Measurements from ENCODE around the gene ECE2. TPM values are rescaled to one million over a fixed set of nuclear protein-coding genes. Genes with fewer than 3 reads are reported as not detected.

ECE2 gene
- total RNA-seq, 1 donor from 2014 or later: not detected

DNA sequence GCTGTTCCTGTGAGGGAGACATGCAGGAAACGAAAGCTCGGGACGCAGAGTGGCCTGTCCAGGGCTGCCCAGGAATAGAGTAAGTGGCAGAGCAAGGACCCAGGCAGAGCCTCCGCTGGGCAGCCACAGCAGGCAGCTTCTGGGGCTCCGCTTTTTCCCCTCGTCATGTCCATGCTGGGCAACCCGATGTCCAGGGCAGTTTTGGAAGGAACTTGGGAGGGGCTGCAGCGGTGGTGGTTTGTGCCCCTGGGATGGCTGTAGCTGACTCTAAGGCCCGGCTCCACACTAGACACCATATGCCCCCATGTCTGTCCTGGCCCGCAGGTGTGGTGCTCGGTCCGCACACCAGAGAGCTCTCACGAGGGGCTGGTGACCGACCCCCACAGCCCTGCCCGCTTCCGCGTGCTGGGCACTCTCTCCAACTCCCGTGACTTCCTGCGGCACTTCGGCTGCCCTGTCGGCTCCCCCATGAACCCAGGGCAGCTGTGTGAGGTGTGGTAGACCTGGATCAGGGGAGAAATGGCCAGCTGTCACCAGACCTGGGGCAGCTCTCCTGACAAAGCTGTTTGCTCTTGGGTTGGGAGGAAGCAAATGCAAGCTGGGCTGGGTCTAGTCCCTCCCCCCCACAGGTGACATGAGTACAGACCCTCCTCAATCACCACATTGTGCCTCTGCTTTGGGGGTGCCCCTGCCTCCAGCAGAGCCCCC, 16.1 kb downstream of the ECE2 start:
- Histone ChIP-seq H3K36me3 (no peaks in the 10 kb centered on the region), H3K4me3 (no peak overlapping the region), H3K4me1 (no peaks in the 10 kb centered on the region), H3K9me3 (no peaks in the 10 kb centered on the region), H3K27me3 (ENCODE audit: low read depth) (no peaks in the 10 kb centered on the region), H3K27ac (no peak overlapping the region)
- intact Hi-C loops (cut with DNase I): no loop called here
- DNase-seq (no peak), ATAC-seq (no peak)
- TF ChIP-seq, protein P1, sequence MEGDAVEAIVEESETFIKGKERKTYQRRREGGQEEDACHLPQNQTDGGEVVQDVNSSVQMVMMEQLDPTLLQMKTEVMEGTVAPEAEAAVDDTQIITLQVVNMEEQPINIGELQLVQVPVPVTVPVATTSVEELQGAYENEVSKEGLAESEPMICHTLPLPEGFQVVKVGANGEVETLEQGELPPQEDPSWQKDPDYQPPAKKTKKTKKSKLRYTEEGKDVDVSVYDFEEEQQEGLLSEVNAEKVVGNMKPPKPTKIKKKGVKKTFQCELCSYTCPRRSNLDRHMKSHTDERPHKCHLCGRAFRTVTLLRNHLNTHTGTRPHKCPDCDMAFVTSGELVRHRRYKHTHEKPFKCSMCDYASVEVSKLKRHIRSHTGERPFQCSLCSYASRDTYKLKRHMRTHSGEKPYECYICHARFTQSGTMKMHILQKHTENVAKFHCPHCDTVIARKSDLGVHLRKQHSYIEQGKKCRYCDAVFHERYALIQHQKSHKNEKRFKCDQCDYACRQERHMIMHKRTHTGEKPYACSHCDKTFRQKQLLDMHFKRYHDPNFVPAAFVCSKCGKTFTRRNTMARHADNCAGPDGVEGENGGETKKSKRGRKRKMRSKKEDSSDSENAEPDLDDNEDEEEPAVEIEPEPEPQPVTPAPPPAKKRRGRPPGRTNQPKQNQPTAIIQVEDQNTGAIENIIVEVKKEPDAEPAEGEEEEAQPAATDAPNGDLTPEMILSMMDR (IDR thresholded peaks at IDR 0.05): no peak

DNA sequence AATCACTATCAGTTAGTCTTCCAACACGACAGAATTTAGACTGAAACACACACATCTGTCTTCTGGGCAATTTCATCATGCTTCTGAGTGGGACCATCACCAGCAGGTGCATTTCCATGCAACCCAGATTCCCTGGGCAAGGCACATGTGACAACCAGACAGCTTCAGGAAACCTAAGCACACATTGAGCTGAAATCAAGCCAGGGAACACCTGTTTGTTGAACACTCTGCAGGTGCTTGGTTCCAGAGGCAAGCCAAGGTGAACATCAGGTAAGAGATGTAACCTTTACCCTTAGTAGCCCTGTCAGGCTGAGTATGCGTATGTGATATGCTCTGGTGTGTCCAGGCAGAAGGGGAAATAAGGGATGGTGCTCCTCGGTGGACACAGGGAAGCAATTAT, 19.9 kb downstream of the ECE2 start:
- peaks cover 14% of the 10 kb centered on the region for H3K4me1 ChIP-seq
- H3K4me3 ChIP-seq: no peak overlapping the region
- H3K36me3 ChIP-seq: peaks cover 6% of the 10 kb centered on the region
- TF ChIP-seq, protein P1 (IDR thresholded peaks at IDR 0.05): no peak
- H3K9me3 ChIP-seq: no peaks in the 10 kb centered on the region
- ATAC-seq: no peak
- no peak for DNase-seq
- no peak overlapping the region for H3K27ac ChIP-seq
- intact Hi-C loops (cut with DNase I): no loop called here
- H3K27me3 ChIP-seq (ENCODE audit: low read depth): no peaks in the 10 kb centered on the region

DNA sequence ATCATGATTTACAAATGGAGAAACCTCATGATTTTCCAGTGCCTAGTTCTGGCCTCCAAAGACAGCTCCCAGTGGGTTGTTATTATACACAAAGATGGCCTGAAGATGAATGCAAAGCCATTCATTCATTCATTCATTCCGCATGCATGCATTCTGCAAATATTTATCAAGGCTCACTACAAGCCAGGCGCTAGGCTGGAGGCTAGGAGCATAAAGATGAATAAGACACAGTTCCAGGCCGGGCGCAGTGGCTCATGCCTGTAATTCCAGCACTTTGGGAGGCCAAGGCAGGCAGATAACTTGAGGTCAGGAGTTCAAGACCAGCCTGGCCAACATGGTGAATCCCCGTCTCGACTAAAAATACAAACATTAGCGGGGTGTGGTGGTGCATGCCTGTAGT, 20.8 kb downstream of the ECE2 start:
- Histone ChIP-seq H3K4me1 (peaks cover 14% of the 10 kb centered on the region), H3K4me3 (no peak overlapping the region), H3K9me3 (no peaks in the 10 kb centered on the region), H3K27ac (no peak overlapping the region), H3K27me3 (ENCODE audit: low read depth) (no peaks in the 10 kb centered on the region), H3K36me3 (peaks cover 14% of the 10 kb centered on the region)
- TF ChIP-seq, protein P1 (IDR thresholded peaks at IDR 0.05): no peak
- ATAC-seq (no peak), DNase-seq (no peak)
- intact Hi-C loops (cut with DNase I): no loop called here

DNA sequence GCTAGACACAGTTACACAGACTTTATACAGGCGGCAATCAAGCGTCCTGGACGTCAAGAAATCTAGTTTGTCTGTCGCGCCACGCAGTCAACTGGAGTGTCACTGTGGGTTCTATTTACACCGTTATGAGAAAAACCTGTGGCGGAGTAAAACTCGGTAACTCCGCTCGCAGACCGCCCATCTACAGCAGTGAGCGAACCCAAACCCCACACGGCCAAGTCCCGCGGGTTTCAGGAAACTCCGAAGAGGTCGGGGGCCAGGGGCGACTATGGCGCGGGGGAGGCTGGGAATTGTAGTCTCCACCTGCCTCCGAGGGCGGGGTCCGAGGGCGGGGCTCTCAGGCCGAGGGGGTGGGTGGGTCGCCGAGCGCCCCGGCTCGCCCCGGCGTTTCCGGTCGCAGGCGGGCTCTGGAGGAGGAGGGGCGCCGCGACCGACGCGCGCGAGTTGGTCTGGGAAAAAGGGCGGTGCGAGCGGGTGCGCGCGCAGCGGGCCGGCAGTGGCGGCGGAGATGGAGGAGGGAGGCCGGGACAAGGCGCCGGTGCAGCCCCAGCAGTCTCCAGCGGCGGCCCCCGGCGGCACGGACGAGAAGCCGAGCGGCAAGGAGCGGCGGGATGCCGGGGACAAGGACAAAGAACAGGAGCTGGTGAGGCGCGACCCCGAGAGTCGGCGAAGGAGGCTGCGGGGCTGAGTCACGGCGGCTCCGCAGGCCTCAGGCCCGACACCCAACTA, 23.1 kb downstream of the ECE2 start, which contains the start of gene PSMD2:
Gene PSMD2, plus strand, starts transcription at position 483 of the 729 bp plus-strand sequence. Its CDS starts 26 bp downstream, at position 509.
- Histone ChIP-seq H3K4me3 (peak within 1 kb of the TSS; percentile 99), H3K9me3 (no peaks in the 10 kb centered on the region), H3K27ac (peak within 1 kb of the TSS; percentile 85), H3K36me3 (peaks cover 37% of the 10 kb centered on the region), H3K27me3 (ENCODE audit: low read depth) (no peaks in the 10 kb centered on the region), H3K4me1 (peaks cover 14% of the 10 kb centered on the region)
- intact Hi-C loops (cut with DNase I): no loop called here
- ATAC-seq (peak; percentile 99 to 100), DNase-seq (peak; percentile 98)
- TF ChIP-seq, protein P1 (IDR thresholded peaks at IDR 0.05): no peak

DNA sequence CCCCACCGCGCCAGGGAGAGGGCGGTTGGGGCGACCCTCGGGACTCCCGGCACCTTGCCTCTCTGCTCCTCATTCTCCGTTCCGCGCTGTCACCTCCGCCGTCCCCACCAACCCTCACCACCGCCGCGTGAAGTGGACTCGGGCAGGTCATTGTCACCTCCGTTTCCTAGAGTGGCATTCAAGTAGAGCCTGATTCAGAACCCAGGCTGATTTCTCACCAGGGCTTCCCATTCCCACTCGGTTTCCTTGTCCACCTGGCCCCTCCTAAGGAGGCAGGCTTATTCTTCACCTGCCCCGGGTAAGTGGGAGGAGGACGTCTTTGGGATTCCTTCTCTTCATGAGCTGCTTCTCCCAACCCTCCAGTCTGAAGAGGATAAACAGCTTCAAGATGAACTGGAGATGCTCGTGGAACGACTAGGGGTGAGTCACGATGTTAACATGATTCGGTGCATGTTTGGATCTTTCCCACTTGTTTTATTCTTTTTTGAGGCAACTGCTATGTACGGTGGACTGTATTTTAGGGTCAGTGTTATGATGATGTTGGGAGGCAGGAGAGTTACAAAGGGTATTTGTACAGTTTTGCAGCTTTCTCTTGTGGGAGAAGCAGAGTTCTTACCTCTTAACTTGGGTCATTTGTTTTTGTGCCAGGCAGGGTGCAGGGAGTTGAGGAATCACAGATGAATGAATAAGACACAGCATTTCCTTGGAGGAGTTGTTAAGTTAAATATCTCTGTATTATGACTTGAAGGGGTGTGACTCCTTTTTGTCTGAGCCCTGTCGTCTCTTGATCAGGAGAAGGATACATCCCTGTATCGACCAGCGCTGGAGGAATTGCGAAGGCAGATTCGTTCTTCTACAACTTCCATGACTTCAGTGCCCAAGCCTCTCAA, 23.9 kb downstream of the ECE2 start:
- H3K27ac ChIP-seq: peak overlapping the region; percentile 81
- peak overlapping the region; percentile 99 for H3K4me3 ChIP-seq
- H3K27me3 ChIP-seq (ENCODE audit: low read depth): no peaks in the 10 kb centered on the region
- ATAC-seq (peak in 1 of 2 donors; percentile 29), DNase-seq (no peak)
- peaks cover 14% of the 10 kb centered on the region for H3K4me1 ChIP-seq
- TF ChIP-seq, protein P1 (IDR thresholded peaks at IDR 0.05): no peak
- intact Hi-C loops (cut with DNase I): no loop called here
- H3K9me3 ChIP-seq: no peaks in the 10 kb centered on the region
- peaks cover 45% of the 10 kb centered on the region for H3K36me3 ChIP-seq
